Stimulated activated naive CD8-positive, alpha-beta T cell treated with anti-CD3 and anti-CD28 coated beads, Interleukin-15, Interleukin-2, amounts not matched to agents 100 U/mL and 50 U/mL, for 24 hours (primary cell): ENCODE data around the gene ZNF8.
"Not testable (repeated sequence)": the region's sequence is repeated elsewhere in the genome, so short reads cannot be mapped to it uniquely, and the experiment has no call there.

Experiments
- ATAC-seq: fragments of 150-1000 bp; cut with Tn5 transposase; one replicate; pipeline ENCODE4 v1.10.0; 2021
- DNase-seq: peaks from one replicate; pipeline ENCODE4 v3.0.0; 2021

The ZNF8 gene

GRCh38 chr19:58278541-58279041 lies at the start of gene ZNF8:
TSS of gene ZNF8 (plus strand) at chr19:58278955. CDS start at chr19:58279082, 127 bp downstream.
- ATAC-seq (peak; percentile 99), DNase-seq (peak; percentile 97)

- DNase-seq = peak; percentile 46
Measured at GRCh38 chr19:58229255-58229639, 49.5 kb upstream of the ZNF8 start.

GRCh38 chr19:58237324-58237723 lies 41.4 kb upstream of the ZNF8 start:
- DNase-seq = no peak
- ATAC-seq = no peak

More at GRCh38 chr19:58229255-58229639, 49.5 kb upstream of the ZNF8 start:
- ATAC-seq = peak; percentile 41

GRCh38 chr19:58243351-58243750 lies 35.4 kb upstream of the ZNF8 start:
- ATAC-seq = no peak
- no peak for DNase-seq

GRCh38 chr19:58248886-58249285 lies 29.9 kb upstream of the ZNF8 start:
- no peak for ATAC-seq

GRCh38 chr19:58252102-58252685 lies 26.6 kb upstream of the ZNF8 start:
- DNase-seq (no peak), ATAC-seq (no peak)

More at GRCh38 chr19:58248886-58249285, 29.9 kb upstream of the ZNF8 start:
- no peak for DNase-seq

GRCh38 chr19:58258259-58258658 lies 20.5 kb upstream of the ZNF8 start:
- ATAC-seq, DNase-seq: not testable (repeated sequence)

- ATAC-seq (no peak), DNase-seq (no peak)
Measured at GRCh38 chr19:58261600-58261967, 17.2 kb upstream of the ZNF8 start.

GRCh38 chr19:58261968-58262921 lies 16.5 kb upstream of the ZNF8 start:
- DNase-seq (no peak), ATAC-seq (no peak)

- no peak for ATAC-seq
Measured at GRCh38 chr19:58262922-58263296, 15.8 kb upstream of the ZNF8 start.

GRCh38 chr19:58265100-58265499 lies 13.7 kb upstream of the ZNF8 start:
- ATAC-seq (no peak), DNase-seq (no peak)

More at GRCh38 chr19:58262922-58263296, 15.8 kb upstream of the ZNF8 start:
- no peak for DNase-seq

- ATAC-seq (no peak), DNase-seq (no peak)
Measured at GRCh38 chr19:58268344-58268743, 10.4 kb upstream of the ZNF8 start.

GRCh38 chr19:58274771-58275201 lies 4.0 kb upstream of the ZNF8 start:
- DNase-seq = no peak
- ATAC-seq = no peak

- DNase-seq (no peak), ATAC-seq (no peak)
Measured at GRCh38 chr19:58275564-58275963, 3.2 kb upstream of the ZNF8 start.

GRCh38 chr19:58277197-58277596 lies 1.6 kb upstream of the ZNF8 start:
- ATAC-seq (no peak), DNase-seq (no peak)

- ATAC-seq = no peak
- no peak for DNase-seq
Measured at GRCh38 chr19:58277748-58278540, 811 bp upstream of the ZNF8 start.

GRCh38 chr19:58279042-58279924 lies 528 bp downstream of the ZNF8 start:
- no peak for ATAC-seq
- DNase-seq = peak; percentile 69

GRCh38 chr19:58279925-58280316 lies 1.2 kb downstream of the ZNF8 start:
- DNase-seq (no peak), ATAC-seq (no peak)

- no peak for DNase-seq
- no peak for ATAC-seq
Measured at GRCh38 chr19:58284199-58284598, 5.4 kb downstream of the ZNF8 start.

- ATAC-seq = no peak
Measured at GRCh38 chr19:58291943-58292342, 13.2 kb downstream of the ZNF8 start.

GRCh38 chr19:58294743-58295374 lies 16.1 kb downstream of the ZNF8 start:
- DNase-seq (no peak), ATAC-seq (no peak)

More at GRCh38 chr19:58291943-58292342, 13.2 kb downstream of the ZNF8 start:
- DNase-seq = no peak
